ENCODE data around the gene SPRED1.
"Not testable (repeated sequence)": the region's sequence is repeated elsewhere in the genome, so short reads cannot be mapped to it uniquely, and the experiment has no call there.

Gene SPRED1

GRCh38 chr15:38260077-38260476, 7.4 kb downstream of the SPRED1 start:
- H3K27me3 ChIP-seq (ENCODE audit: control insufficient read depth, insufficient read depth, low read length) = no peaks in the 10 kb centered on the region
- H3K4me3 ChIP-seq (ENCODE audit: low read depth, low read length) = no peak overlapping the region
- H3K9me3 ChIP-seq (ENCODE audit: control insufficient read depth, insufficient read depth, low read length) = no peaks in the 10 kb centered on the region
- H3K9ac ChIP-seq (ENCODE audit: low read depth, low read length) = no peak overlapping the region
- H3K4me1 ChIP-seq (ENCODE audit: control insufficient read depth, insufficient read depth, low read length) = peaks cover 66% of the 10 kb centered on the region
- H3K36me3 ChIP-seq (ENCODE audit: control insufficient read depth, insufficient read depth, low read length) = no peaks in the 10 kb centered on the region
- peak overlapping the region; percentile 63 for H3K27ac ChIP-seq (ENCODE audit: low read depth, low read length)

- H3K9ac ChIP-seq (ENCODE audit: low read depth, low read length) = no peak overlapping the region
- H3K4me1 ChIP-seq (ENCODE audit: control insufficient read depth, insufficient read depth, low read length) = peaks cover 54% of the 10 kb centered on the region
- no peak overlapping the region for H3K27ac ChIP-seq (ENCODE audit: low read depth, low read length)
- H3K36me3 ChIP-seq (ENCODE audit: control insufficient read depth, insufficient read depth, low read length) = 0 out of 2 replicates have a peak, but pooled peaks cover 2% of the 10 kb centered on the region
- no peaks in the 10 kb centered on the region for H3K9me3 ChIP-seq (ENCODE audit: control insufficient read depth, insufficient read depth, low read length)
- no peaks in the 10 kb centered on the region for H3K27me3 ChIP-seq (ENCODE audit: control insufficient read depth, insufficient read depth, low read length)
- no peak overlapping the region for H3K4me3 ChIP-seq (ENCODE audit: low read depth, low read length)
Observed at GRCh38 chr15:38263251-38263650, 10.6 kb downstream of the SPRED1 start.

- Histone ChIP-seq H3K27me3 (ENCODE audit: control insufficient read depth, insufficient read depth, low read length) (no peaks in the 10 kb centered on the region), H3K4me1 (ENCODE audit: control insufficient read depth, insufficient read depth, low read length) (peaks cover 54% of the 10 kb centered on the region), H3K36me3 (ENCODE audit: control insufficient read depth, insufficient read depth, low read length) (0 out of 2 replicates have a peak, but pooled peaks cover 6% of the 10 kb centered on the region), H3K4me3 (ENCODE audit: low read depth, low read length) (no peak overlapping the region), H3K9me3 (ENCODE audit: control insufficient read depth, insufficient read depth, low read length) (no peaks in the 10 kb centered on the region), H3K27ac (ENCODE audit: low read depth, low read length) (no peak overlapping the region), H3K9ac (ENCODE audit: low read depth, low read length) (no peak overlapping the region)
Observed at GRCh38 chr15:38263996-38264395, 11.4 kb downstream of the SPRED1 start.

GRCh38 chr15:38266247-38266986, 13.8 kb downstream of the SPRED1 start:
- H3K36me3 ChIP-seq (ENCODE audit: control insufficient read depth, insufficient read depth, low read length) = 0 out of 2 replicates have a peak, but pooled peaks cover 6% of the 10 kb centered on the region
- no peak overlapping the region for H3K27ac ChIP-seq (ENCODE audit: low read depth, low read length)
- H3K9ac ChIP-seq (ENCODE audit: low read depth, low read length) = no peak overlapping the region
- peaks cover 33% of the 10 kb centered on the region for H3K4me1 ChIP-seq (ENCODE audit: control insufficient read depth, insufficient read depth, low read length)
- H3K27me3 ChIP-seq (ENCODE audit: control insufficient read depth, insufficient read depth, low read length) = no peaks in the 10 kb centered on the region
- no peaks in the 10 kb centered on the region for H3K9me3 ChIP-seq (ENCODE audit: control insufficient read depth, insufficient read depth, low read length)
- H3K4me3 ChIP-seq (ENCODE audit: low read depth, low read length) = no peak overlapping the region

GRCh38 chr15:38267421-38268022, 14.9 kb downstream of the SPRED1 start:
- no peak overlapping the region for H3K4me3 ChIP-seq (ENCODE audit: low read depth, low read length)
- no peaks in the 10 kb centered on the region for H3K27me3 ChIP-seq (ENCODE audit: control insufficient read depth, insufficient read depth, low read length)
- H3K9ac ChIP-seq (ENCODE audit: low read depth, low read length) = no peak overlapping the region
- H3K4me1 ChIP-seq (ENCODE audit: control insufficient read depth, insufficient read depth, low read length) = peaks cover 22% of the 10 kb centered on the region
- 0 out of 2 replicates have a peak, but pooled peaks cover 6% of the 10 kb centered on the region for H3K36me3 ChIP-seq (ENCODE audit: control insufficient read depth, insufficient read depth, low read length)
- H3K27ac ChIP-seq (ENCODE audit: low read depth, low read length) = no peak overlapping the region
- H3K9me3 ChIP-seq (ENCODE audit: control insufficient read depth, insufficient read depth, low read length) = no peaks in the 10 kb centered on the region

- H3K9me3 ChIP-seq (ENCODE audit: control insufficient read depth, insufficient read depth, low read length) = no peaks in the 10 kb centered on the region
- H3K27ac ChIP-seq (ENCODE audit: low read depth, low read length) = no peak overlapping the region
- H3K4me3 ChIP-seq (ENCODE audit: low read depth, low read length) = no peak overlapping the region
- no peak overlapping the region for H3K9ac ChIP-seq (ENCODE audit: low read depth, low read length)
- 0 out of 2 replicates have a peak, but pooled peaks cover 6% of the 10 kb centered on the region for H3K36me3 ChIP-seq (ENCODE audit: control insufficient read depth, insufficient read depth, low read length)
- 0 out of 2 replicates have a peak, but pooled peaks cover 2% of the 10 kb centered on the region for H3K4me1 ChIP-seq (ENCODE audit: control insufficient read depth, insufficient read depth, low read length)
- H3K27me3 ChIP-seq (ENCODE audit: control insufficient read depth, insufficient read depth, low read length) = no peaks in the 10 kb centered on the region
Observed at GRCh38 chr15:38271144-38271543, 18.5 kb downstream of the SPRED1 start.

GRCh38 chr15:38271895-38272294, 19.3 kb downstream of the SPRED1 start:
- Histone ChIP-seq H3K27me3 (ENCODE audit: control insufficient read depth, insufficient read depth, low read length) (no peaks in the 10 kb centered on the region), H3K36me3 (ENCODE audit: control insufficient read depth, insufficient read depth, low read length) (0 out of 2 replicates have a peak, but pooled peaks cover 6% of the 10 kb centered on the region), H3K4me3 (ENCODE audit: low read depth, low read length) (no peak overlapping the region)

GRCh38 chr15:38272431-38272830, 19.8 kb downstream of the SPRED1 start:
- H3K9ac ChIP-seq (ENCODE audit: low read depth, low read length); H3K36me3 ChIP-seq (ENCODE audit: control insufficient read depth, insufficient read depth, low read length); H3K9me3 ChIP-seq (ENCODE audit: control insufficient read depth, insufficient read depth, low read length); H3K27ac ChIP-seq (ENCODE audit: low read depth, low read length); H3K4me3 ChIP-seq (ENCODE audit: low read depth, low read length); H3K27me3 ChIP-seq (ENCODE audit: control insufficient read depth, insufficient read depth, low read length); H3K4me1 ChIP-seq (ENCODE audit: control insufficient read depth, insufficient read depth, low read length): not testable (repeated sequence)

More at GRCh38 chr15:38271895-38272294, 19.3 kb downstream of the SPRED1 start:
- H3K4me1 ChIP-seq (ENCODE audit: control insufficient read depth, insufficient read depth, low read length) = no peaks in the 10 kb centered on the region
- no peaks in the 10 kb centered on the region for H3K9me3 ChIP-seq (ENCODE audit: control insufficient read depth, insufficient read depth, low read length)
- no peak overlapping the region for H3K9ac ChIP-seq (ENCODE audit: low read depth, low read length)
- no peak overlapping the region for H3K27ac ChIP-seq (ENCODE audit: low read depth, low read length)

- H3K27me3 ChIP-seq (ENCODE audit: control insufficient read depth, insufficient read depth, low read length) = no peaks in the 10 kb centered on the region
- H3K9ac ChIP-seq (ENCODE audit: low read depth, low read length) = no peak overlapping the region
Observed at GRCh38 chr15:38274135-38274534, 21.5 kb downstream of the SPRED1 start.

GRCh38 chr15:38275959-38276358, 23.3 kb downstream of the SPRED1 start:
- Histone ChIP-seq H3K4me3 (ENCODE audit: low read depth, low read length) (no peak overlapping the region), H3K36me3 (ENCODE audit: control insufficient read depth, insufficient read depth, low read length) (no peaks in the 10 kb centered on the region), H3K9ac (ENCODE audit: low read depth, low read length) (no peak overlapping the region), H3K27ac (ENCODE audit: low read depth, low read length) (no peak overlapping the region), H3K4me1 (ENCODE audit: control insufficient read depth, insufficient read depth, low read length) (no peaks in the 10 kb centered on the region), H3K9me3 (ENCODE audit: control insufficient read depth, insufficient read depth, low read length) (no peaks in the 10 kb centered on the region), H3K27me3 (ENCODE audit: control insufficient read depth, insufficient read depth, low read length) (no peaks in the 10 kb centered on the region)

More at GRCh38 chr15:38274135-38274534, 21.5 kb downstream of the SPRED1 start:
- Histone ChIP-seq H3K9me3 (ENCODE audit: control insufficient read depth, insufficient read depth, low read length) (no peaks in the 10 kb centered on the region), H3K27ac (ENCODE audit: low read depth, low read length) (no peak overlapping the region), H3K4me3 (ENCODE audit: low read depth, low read length) (no peak overlapping the region), H3K36me3 (ENCODE audit: control insufficient read depth, insufficient read depth, low read length) (no peaks in the 10 kb centered on the region), H3K4me1 (ENCODE audit: control insufficient read depth, insufficient read depth, low read length) (no peaks in the 10 kb centered on the region)

- not testable (repeated sequence) for H3K27ac ChIP-seq (ENCODE audit: low read depth, low read length); H3K4me3 ChIP-seq (ENCODE audit: low read depth, low read length); H3K27me3 ChIP-seq (ENCODE audit: control insufficient read depth, insufficient read depth, low read length); H3K9ac ChIP-seq (ENCODE audit: low read depth, low read length); H3K9me3 ChIP-seq (ENCODE audit: control insufficient read depth, insufficient read depth, low read length); H3K4me1 ChIP-seq (ENCODE audit: control insufficient read depth, insufficient read depth, low read length); H3K36me3 ChIP-seq (ENCODE audit: control insufficient read depth, insufficient read depth, low read length)
Observed at GRCh38 chr15:38277281-38277680, 24.6 kb downstream of the SPRED1 start.
